GM23338 (cell line): ENCODE measurements around the gene SOSTDC1.

ENCODE experiments used
- CREB1 ChIP-seq: fragments of 250-450 bp; sonication (Bioruptor Pico); IDR thresholded peaks from 2 replicates; pipeline ENCODE4 v1.5.0; 2020; ENCODE audit warnings: low read depth, mild to moderate bottlenecking, moderate library complexity
- CTCF ChIP-seq, 2 experiments: fragments of 200-600 bp in 1 of 2; sonication (generic) in 1 of 2; conservative IDR thresholded peaks; 2 replicates each; pipeline versions ENCODE4 v1.5.1 to v1.6.1; 2016 to 2017; ENCODE audit warnings: antibody characterized with exemption in 2 of 2, low read depth in 2 of 2, mild to moderate bottlenecking in 2 of 2, moderate library complexity in 1 of 2
- ETS1 ChIP-seq: IDR thresholded peaks from 2 replicates; pipeline ENCODE4 v1.6.1; 2016; ENCODE audit warnings: antibody characterized with exemption
- EZH2 ChIP-seq: fragments of 200-600 bp; sonication (generic); IDR thresholded peaks from one replicate; pipeline ENCODE4 v1.8.0; 2017; ENCODE audit warnings: antibody characterized with exemption, mild to moderate bottlenecking, low read depth; ENCODE audit not compliant: unreplicated experiment
- EZH2phosphoT487 ChIP-seq: fragments of 200-600 bp; sonication (generic); IDR thresholded peaks from one replicate; pipeline ENCODE4 v1.8.1; 2018; ENCODE audit warnings: antibody characterized with exemption; ENCODE audit not compliant: unreplicated experiment
- POLR2AphosphoS5 ChIP-seq: IDR thresholded peaks from 2 replicates; pipeline ENCODE4 v1.6.1; 2016; ENCODE audit warnings: antibody characterized with exemption, low read depth
- REST ChIP-seq: IDR thresholded peaks from one replicate; pipeline ENCODE4 v1.6.1; 2018; ENCODE audit warnings: antibody characterized with exemption; ENCODE audit not compliant: unreplicated experiment

- TF ChIP-seq POLR2AphosphoS5 (no peak), CTCF (conservative IDR thresholded peaks at IDR 0.05; ENCODE audit: low read depth in 2 of 2) (no peak), EZH2phosphoT487 (no peak), REST (no peak), CREB1 (CRISPR knock-in tag) (no peak), EZH2 (no peak), ETS1 (no peak)
Observed at GRCh38 chr7:16417906-16418305, 47.6 kb downstream of the SOSTDC1 start.
